GM12873 (cell line): Measurements from ENCODE around the gene SERPINB11.
"Not testable (repeated sequence)": the region's sequence is repeated elsewhere in the genome, so short reads cannot be mapped to it uniquely, and the experiment has no call there.

Experiments used
- TF ChIP-seq, protein P1 (sequence below): IDR thresholded peaks from 2 replicates; pipeline ENCODE4 v1.5.1; 2012; ENCODE audit warnings: low read depth, mild to moderate bottlenecking, moderate library complexity, low read length, control low read depth; ENCODE audit not compliant: insufficient read depth; ENCODE audit errors: missing control alignments

SERPINB11 gene, protein sequence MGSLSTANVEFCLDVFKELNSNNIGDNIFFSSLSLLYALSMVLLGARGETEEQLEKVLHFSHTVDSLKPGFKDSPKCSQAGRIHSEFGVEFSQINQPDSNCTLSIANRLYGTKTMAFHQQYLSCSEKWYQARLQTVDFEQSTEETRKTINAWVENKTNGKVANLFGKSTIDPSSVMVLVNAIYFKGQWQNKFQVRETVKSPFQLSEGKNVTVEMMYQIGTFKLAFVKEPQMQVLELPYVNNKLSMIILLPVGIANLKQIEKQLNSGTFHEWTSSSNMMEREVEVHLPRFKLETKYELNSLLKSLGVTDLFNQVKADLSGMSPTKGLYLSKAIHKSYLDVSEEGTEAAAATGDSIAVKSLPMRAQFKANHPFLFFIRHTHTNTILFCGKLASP

GRCh38 chr18:63702660-63703059, at the start of gene SERPINB11:
SERPINB11 (plus strand) TSS chr18:63702960; CDS start chr18:63710194, 7,234 bp downstream.
- TF ChIP-seq, protein P1, sequence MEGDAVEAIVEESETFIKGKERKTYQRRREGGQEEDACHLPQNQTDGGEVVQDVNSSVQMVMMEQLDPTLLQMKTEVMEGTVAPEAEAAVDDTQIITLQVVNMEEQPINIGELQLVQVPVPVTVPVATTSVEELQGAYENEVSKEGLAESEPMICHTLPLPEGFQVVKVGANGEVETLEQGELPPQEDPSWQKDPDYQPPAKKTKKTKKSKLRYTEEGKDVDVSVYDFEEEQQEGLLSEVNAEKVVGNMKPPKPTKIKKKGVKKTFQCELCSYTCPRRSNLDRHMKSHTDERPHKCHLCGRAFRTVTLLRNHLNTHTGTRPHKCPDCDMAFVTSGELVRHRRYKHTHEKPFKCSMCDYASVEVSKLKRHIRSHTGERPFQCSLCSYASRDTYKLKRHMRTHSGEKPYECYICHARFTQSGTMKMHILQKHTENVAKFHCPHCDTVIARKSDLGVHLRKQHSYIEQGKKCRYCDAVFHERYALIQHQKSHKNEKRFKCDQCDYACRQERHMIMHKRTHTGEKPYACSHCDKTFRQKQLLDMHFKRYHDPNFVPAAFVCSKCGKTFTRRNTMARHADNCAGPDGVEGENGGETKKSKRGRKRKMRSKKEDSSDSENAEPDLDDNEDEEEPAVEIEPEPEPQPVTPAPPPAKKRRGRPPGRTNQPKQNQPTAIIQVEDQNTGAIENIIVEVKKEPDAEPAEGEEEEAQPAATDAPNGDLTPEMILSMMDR: no peak

- TF ChIP-seq, protein P1: not testable (repeated sequence)
Measured at GRCh38 chr18:63661750-63662149, 41.0 kb upstream of the SERPINB11 start, which contains the start of gene SERPINB3. SERPINB3 (minus strand) TSS chr18:63661893; CDS start chr18:63661216, 677 bp downstream.

DNA sequence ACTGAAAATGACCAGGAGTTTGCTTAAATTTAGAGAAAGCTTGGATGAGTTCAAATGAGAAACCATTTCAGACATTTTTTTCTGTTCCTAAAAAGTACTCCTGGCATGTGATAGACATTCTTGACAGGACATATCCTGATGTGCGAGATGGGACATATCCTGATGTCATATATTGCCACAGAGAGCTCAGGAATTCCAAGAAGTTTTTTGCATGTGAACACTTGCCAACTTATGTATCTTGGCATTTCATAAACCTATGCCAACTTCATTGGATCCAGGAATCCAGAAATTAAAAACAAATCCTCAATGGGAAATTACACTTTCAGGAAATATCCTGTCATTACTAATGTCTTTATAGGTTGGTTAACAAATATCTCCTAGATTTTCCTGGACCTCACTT, 38.2 kb upstream of the SERPINB11 start:
- TF ChIP-seq, protein P1: no peak

DNA sequence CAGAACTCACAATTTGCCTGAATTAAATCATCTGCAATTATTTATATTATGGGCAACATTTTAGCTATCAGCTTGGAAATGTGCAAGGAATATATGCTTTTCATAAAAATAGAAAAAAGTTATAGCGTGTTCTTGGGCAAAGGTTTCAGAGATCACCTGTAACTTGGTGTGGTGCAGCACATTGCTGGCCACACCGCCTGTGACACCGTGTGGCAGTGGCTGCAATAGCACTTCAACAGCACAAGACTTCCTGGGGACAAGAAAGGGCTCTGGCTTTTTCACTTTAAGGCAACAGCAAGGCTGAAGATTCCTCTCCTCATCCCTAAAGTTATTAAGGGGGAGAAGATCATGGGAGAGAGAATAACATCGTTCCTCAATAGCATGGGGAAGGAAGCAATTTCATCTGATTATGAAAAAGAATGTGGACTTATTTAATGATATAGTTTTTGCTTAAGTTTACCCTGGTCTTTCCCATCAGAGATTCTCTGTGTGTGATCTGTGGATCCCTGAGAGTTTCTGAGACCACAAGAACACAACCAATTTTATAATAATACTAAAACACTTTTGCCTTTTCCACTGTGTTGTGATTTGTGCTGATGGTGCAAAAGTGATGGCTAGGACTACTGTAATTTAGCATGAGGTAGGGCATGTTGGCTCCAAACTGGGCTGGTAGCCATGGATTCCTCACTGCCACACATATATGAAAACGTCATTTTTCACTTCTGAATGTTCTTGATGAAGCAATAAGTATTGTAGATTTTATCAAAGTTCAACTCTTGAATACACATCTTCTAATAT, 26.0 kb upstream of the SERPINB11 start:
- TF ChIP-seq, protein P1: peak; percentile 79

DNA sequence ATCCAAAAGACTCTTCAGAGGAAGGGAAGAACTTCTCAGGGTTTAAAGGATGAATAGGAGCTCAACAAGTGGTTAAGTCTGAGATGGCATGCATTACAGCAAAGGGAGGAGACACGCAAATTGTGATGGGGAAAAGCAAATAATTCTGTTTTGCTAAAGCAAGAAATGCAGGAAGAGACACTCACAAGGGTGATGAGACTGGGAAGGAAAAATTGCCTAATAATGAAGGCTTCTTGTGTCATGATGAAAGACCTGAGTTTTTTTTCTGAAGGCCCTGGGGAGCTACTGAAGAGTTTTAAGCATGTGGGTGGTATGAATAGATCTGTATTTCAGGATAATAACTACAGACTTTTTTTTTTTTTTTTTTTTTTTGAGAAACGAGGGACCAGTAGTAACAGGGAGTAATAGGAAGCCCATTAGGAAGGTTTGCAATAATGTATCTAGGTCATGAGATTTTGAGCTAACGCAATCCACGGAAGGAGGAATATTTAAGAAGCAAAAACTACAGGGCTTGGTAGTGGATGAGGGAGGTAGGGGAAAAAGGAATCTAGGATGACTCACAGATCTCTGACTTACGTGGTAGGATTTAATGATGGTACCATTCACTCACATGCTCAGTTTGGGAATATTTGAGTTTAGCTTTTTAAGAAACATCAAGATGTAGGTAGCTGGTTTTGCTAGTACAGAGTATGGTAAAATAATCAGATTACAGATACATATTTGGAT, 25.1 kb upstream of the SERPINB11 start:
- TF ChIP-seq, protein P1: no peak

GRCh38 chr18:63679820-63680606, 22.7 kb upstream of the SERPINB11 start:
- TF ChIP-seq, protein P1: no peak
